ENCODE results near the gene NDUFAF7.

DNA sequence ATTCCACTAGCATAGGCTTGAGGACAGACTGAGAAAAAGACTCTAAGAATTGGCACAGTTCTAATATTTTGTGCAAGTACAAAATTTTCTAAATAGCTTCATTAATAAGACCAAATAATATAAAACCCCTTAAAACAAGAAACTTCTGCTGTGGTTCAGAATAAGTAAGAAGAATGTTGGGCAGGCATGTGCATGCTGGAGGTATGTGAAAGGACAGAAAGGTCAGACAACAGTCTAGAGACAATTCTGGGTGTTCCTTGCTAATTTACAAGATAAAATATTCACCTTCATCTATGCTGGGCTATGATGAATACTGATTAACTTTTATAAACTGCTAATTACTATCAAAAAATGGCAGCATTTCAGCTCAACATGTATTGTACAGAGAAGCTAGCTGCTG, 20.2 kb upstream of the NDUFAF7 start:
- TF ChIP-seq, protein P1, sequence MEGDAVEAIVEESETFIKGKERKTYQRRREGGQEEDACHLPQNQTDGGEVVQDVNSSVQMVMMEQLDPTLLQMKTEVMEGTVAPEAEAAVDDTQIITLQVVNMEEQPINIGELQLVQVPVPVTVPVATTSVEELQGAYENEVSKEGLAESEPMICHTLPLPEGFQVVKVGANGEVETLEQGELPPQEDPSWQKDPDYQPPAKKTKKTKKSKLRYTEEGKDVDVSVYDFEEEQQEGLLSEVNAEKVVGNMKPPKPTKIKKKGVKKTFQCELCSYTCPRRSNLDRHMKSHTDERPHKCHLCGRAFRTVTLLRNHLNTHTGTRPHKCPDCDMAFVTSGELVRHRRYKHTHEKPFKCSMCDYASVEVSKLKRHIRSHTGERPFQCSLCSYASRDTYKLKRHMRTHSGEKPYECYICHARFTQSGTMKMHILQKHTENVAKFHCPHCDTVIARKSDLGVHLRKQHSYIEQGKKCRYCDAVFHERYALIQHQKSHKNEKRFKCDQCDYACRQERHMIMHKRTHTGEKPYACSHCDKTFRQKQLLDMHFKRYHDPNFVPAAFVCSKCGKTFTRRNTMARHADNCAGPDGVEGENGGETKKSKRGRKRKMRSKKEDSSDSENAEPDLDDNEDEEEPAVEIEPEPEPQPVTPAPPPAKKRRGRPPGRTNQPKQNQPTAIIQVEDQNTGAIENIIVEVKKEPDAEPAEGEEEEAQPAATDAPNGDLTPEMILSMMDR (conservative IDR thresholded peaks at IDR 0.05; ENCODE audit: low read length): no peak
- no peak for TF ChIP-seq EZH2phosphoT487 (IDR thresholded peaks at IDR 0.05; ENCODE audit: borderline replicate concordance)
